ENCODE measurements around the gene PARD3. TPM values are rescaled to one million over a fixed set of nuclear protein-coding genes. Genes with fewer than 3 reads are reported as not detected.

Gene PARD3
- total RNA-seq, 1 donor from 2014 or later: 97.8 TPM

- H3K4me3 ChIP-seq (ENCODE audit: low read depth, low read length): peak overlapping the region; percentile 34
- no peak for TF ChIP-seq CTCF (conservative IDR thresholded peaks at IDR 0.05; ENCODE audit: low read depth, low read length)
- DNase-seq (ENCODE audit: low read depth): no peak
These were observed 75.2 kb downstream of the PARD3 start for GRCh38 chr10:34739915-34740314.

GRCh38 chr10:34737772-34738169 lies 77.3 kb downstream of the PARD3 start:
- H3K4me3 ChIP-seq (ENCODE audit: low read depth, low read length): no peak overlapping the region
- no peak for DNase-seq (ENCODE audit: low read depth)
- peak; percentile 19 for TF ChIP-seq CTCF (conservative IDR thresholded peaks at IDR 0.05; ENCODE audit: low read depth, low read length)

- H3K4me3 ChIP-seq (ENCODE audit: low read depth, low read length): peak overlapping the region; percentile 12
- no peak for DNase-seq (ENCODE audit: low read depth)
- TF ChIP-seq CTCF (conservative IDR thresholded peaks at IDR 0.05; ENCODE audit: low read depth, low read length): no peak
These were observed 77.9 kb downstream of the PARD3 start for GRCh38 chr10:34736976-34737771.

- no peak overlapping the region for H3K4me3 ChIP-seq (ENCODE audit: low read depth, low read length)
- no peak for DNase-seq (ENCODE audit: low read depth)
- TF ChIP-seq CTCF (conservative IDR thresholded peaks at IDR 0.05; ENCODE audit: low read depth, low read length): no peak
These were observed 80.2 kb downstream of the PARD3 start for GRCh38 chr10:34734918-34735317.

GRCh38 chr10:34732926-34733325 lies 82.2 kb downstream of the PARD3 start:
- H3K4me3 ChIP-seq (ENCODE audit: low read depth, low read length): peak overlapping the region; percentile 17
- peak; percentile 87 for DNase-seq (ENCODE audit: low read depth)
- peak; percentile 47 for TF ChIP-seq CTCF (conservative IDR thresholded peaks at IDR 0.05; ENCODE audit: low read depth, low read length)

- H3K4me3 ChIP-seq (ENCODE audit: low read depth, low read length): no peak overlapping the region
- DNase-seq (ENCODE audit: low read depth): no peak
- no peak for TF ChIP-seq CTCF (conservative IDR thresholded peaks at IDR 0.05; ENCODE audit: low read depth, low read length)
These were observed 83.0 kb downstream of the PARD3 start for GRCh38 chr10:34731885-34732701.
